A549 (cell line): ENCODE data around the gene MT1HL1.

Experiments used
- CTCF ChIP-seq: fragments of >200 bp; sonication (Bioruptor Twin); formaldehyde crosslinking; IDR thresholded peaks from 3 replicates; pipeline ENCODE4 v1.5.1; 2016
- EP300 ChIP-seq, 2 experiments: fragments of >200 bp; sonication (Bioruptor Twin); formaldehyde crosslinking; IDR thresholded peaks; 2 replicates in 1 of 2; 3 replicates in 1 of 2; pipeline ENCODE4 v1.6.1; 2016 to 2017
- HOXA7 ChIP-seq: fragments of 250-450 bp; sonication (Bioruptor Pico); IDR thresholded peaks from 2 replicates; pipeline ENCODE4 v1.5.0; 2020; ENCODE audit warnings: mild to moderate bottlenecking, moderate library complexity
- JUNB ChIP-seq: fragments of >200 bp; sonication (Bioruptor Twin); formaldehyde crosslinking; IDR thresholded peaks from 2 replicates; pipeline ENCODE4 v1.6.1; 2016
- MAZ ChIP-seq: fragments of 150-350 bp; IDR thresholded peaks from 2 replicates; pipeline ENCODE4 v1.6.1; 2014; ENCODE audit warnings: antibody characterized with exemption, low read depth, low read length, borderline replicate concordance
- NFE2L2 ChIP-seq: fragments of 150-350 bp; conservative IDR thresholded peaks from 2 replicates; pipeline ENCODE4 v1.6.1; 2014; ENCODE audit warnings: low read length
- POLR2A ChIP-seq: IDR thresholded peaks from 2 replicates; pipeline ENCODE4 v1.6.1; 2012; ENCODE audit warnings: mild to moderate bottlenecking, low read length
- RFX5 ChIP-seq: fragments of 450-650 bp; IDR thresholded peaks from 2 replicates; pipeline ENCODE4 v1.7.1; 2014; ENCODE audit warnings: antibody characterized with exemption, mild to moderate bottlenecking, moderate library complexity
- TF ChIP-seq, protein P1 (sequence below): IDR thresholded peaks from 2 replicates; pipeline ENCODE4 v1.6.1; 2012

- TF ChIP-seq MAZ (no peak), CTCF (no peak), RFX5 (no peak), EP300 (IDR thresholded peaks at IDR 0.05) (no peak), JUNB (no peak), NFE2L2 (no peak), HOXA7 (CRISPR knock-in tag) (no peak), POLR2A (no peak)
- TF ChIP-seq, protein P1, sequence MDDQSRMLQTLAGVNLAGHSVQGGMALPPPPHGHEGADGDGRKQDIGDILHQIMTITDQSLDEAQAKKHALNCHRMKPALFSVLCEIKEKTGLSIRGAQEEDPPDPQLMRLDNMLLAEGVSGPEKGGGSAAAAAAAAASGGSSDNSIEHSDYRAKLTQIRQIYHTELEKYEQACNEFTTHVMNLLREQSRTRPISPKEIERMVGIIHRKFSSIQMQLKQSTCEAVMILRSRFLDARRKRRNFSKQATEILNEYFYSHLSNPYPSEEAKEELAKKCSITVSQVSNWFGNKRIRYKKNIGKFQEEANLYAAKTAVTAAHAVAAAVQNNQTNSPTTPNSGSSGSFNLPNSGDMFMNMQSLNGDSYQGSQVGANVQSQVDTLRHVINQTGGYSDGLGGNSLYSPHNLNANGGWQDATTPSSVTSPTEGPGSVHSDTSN = no peak
Observed at GRCh38 chr1:236959112-236959511, 45.1 kb downstream of the MT1HL1 start.
